HFF-Myc (cell line): ENCODE results near the gene CLPTM1L.
"Not testable (repeated sequence)": the region's sequence is repeated elsewhere in the genome, so short reads cannot be mapped to it uniquely, and the experiment has no call there.

Experiments used
- DNase-seq: peaks from one replicate; pipeline ENCODE4 v3.0.0-alpha.2; 2011; ENCODE audit warnings: low read depth; ENCODE audit errors: extremely low read depth
- H3K4me3 ChIP-seq: replicated peaks from 2 replicates; pipeline ENCODE4 v1.5.1; 2011; ENCODE audit warnings: low read depth, mild to moderate bottlenecking, control low read depth, low read length
- TF ChIP-seq, protein P1 (sequence below): IDR thresholded peaks from 2 replicates; pipeline ENCODE4 v1.5.1; 2012; ENCODE audit warnings: mild to moderate bottlenecking, low read depth, low read length, control low read depth; ENCODE audit errors: missing control alignments

CLPTM1L gene

DNA sequence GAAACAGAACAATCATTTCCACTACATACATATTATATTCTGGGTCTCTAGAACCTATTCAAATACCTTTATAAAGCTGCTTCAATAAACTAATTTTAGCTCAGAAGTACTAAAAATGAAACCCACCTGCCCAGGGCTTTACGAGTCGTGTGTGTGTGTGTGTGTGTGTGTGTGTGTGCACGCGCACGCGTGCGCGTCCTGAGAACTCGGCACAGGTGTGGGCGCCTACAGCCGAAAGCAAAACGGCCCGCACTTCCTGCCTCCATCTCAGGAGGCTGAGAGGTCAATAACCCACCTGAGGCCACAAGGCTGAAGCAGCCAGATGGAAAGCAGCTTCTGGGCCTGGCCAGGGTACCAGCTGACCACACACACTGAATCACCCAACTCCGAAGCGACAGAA is 3.0 kb downstream of the CLPTM1L start:
- no peak for DNase-seq
- TF ChIP-seq, protein P1, sequence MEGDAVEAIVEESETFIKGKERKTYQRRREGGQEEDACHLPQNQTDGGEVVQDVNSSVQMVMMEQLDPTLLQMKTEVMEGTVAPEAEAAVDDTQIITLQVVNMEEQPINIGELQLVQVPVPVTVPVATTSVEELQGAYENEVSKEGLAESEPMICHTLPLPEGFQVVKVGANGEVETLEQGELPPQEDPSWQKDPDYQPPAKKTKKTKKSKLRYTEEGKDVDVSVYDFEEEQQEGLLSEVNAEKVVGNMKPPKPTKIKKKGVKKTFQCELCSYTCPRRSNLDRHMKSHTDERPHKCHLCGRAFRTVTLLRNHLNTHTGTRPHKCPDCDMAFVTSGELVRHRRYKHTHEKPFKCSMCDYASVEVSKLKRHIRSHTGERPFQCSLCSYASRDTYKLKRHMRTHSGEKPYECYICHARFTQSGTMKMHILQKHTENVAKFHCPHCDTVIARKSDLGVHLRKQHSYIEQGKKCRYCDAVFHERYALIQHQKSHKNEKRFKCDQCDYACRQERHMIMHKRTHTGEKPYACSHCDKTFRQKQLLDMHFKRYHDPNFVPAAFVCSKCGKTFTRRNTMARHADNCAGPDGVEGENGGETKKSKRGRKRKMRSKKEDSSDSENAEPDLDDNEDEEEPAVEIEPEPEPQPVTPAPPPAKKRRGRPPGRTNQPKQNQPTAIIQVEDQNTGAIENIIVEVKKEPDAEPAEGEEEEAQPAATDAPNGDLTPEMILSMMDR: no peak

DNA sequence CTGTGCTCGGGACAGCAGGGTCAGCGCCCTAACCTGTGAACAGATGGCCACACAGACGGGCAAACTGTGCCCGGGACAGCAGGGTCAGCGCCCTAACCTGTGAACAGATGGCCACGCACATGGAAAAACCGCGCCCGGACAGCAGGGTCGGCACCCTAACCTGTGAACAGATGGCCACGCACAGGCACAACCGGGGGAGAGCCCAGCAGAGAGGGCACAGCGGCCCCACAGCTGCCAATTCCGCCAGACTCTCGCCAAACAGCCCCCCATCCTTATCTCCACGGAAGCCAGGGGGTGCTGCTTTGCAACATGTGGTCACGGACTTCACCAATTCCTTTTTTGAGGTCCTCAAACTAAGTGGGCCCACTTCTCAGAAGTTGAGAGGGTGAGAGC is 5.1 kb downstream of the CLPTM1L start:
- not testable (repeated sequence) for H3K4me3 ChIP-seq, DNase-seq

More for the DNA sequence above, 3.0 kb downstream of the CLPTM1L start:
- no peak overlapping the region for H3K4me3 ChIP-seq

DNA sequence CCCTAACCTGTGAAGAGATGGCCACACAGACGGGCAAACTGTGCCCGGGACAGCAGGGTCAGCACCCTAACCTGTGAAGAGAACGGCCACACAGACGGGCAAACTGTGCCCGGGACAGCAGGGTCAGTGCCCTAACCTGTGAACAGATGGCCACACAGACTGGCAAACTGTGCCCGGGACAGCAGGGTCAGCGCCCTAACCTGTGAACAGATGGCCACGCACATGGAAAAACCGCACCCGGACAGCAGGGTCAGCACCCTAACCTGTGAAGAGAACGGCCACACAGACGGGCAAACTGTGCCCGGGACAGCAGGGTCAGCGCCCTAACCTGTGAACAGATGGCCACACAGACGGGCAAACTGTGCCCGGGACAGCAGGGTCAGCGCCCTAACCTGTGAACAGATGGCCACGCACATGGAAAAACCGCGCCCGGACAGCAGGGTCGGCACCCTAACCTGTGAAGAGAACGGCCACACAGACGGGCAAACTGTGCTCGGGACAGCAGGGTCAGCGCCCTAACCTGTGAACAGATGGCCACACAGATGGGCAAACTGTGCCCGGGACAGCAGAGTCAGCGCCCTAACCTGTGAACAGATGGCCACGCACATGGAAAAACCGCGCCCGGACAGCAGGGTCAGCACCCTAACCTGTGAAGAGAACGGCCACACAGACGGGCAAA is 5.6 kb downstream of the CLPTM1L start:
- H3K4me3 ChIP-seq, DNase-seq: not testable (repeated sequence)

DNA sequence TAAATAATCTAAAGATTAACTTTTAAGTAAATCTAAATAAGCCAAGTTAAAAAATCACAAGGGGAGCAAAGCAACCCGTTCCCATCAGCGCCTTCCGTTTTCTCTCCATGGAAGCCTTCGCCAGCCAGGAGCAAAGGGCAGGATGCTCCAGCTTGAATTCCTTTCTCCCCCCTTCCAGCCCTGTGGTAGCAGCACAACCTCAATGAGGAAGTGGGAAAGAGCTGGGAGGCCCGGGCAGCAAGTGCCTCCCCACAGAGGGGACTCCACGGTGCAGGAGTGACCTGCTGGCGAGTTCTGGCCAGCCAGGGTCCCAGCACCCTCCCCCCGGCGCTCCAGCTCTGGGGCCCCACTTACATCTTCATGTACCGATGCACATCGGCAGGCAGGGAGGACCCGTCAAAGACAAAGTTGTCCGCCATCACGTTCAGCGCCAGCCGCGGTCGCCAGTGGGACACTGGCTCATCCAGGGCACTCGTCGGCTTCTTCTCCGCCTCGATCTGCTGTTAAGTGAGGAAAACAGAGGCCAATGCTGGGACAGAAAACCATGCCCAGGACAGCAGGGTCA is 6.3 kb downstream of the CLPTM1L start:
- TF ChIP-seq, protein P1: no peak
- no peak for DNase-seq
- H3K4me3 ChIP-seq: no peak overlapping the region

DNA sequence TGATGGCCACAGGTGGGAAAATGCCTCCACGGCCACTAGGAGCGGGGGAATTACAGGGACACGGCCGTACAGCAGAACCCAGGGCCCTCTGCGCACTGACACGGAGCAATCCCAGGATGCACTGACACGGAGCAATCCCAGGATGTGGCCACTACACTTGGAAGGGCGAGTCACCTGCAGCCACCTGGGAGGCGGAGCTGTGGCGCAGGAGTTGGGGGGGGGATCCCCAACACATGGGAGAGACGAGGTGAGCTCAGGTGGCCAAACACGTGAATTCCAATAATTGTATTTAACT is 6.8 kb downstream of the CLPTM1L start:
- TF ChIP-seq, protein P1: no peak
- DNase-seq: no peak
- H3K4me3 ChIP-seq: no peak overlapping the region

DNA sequence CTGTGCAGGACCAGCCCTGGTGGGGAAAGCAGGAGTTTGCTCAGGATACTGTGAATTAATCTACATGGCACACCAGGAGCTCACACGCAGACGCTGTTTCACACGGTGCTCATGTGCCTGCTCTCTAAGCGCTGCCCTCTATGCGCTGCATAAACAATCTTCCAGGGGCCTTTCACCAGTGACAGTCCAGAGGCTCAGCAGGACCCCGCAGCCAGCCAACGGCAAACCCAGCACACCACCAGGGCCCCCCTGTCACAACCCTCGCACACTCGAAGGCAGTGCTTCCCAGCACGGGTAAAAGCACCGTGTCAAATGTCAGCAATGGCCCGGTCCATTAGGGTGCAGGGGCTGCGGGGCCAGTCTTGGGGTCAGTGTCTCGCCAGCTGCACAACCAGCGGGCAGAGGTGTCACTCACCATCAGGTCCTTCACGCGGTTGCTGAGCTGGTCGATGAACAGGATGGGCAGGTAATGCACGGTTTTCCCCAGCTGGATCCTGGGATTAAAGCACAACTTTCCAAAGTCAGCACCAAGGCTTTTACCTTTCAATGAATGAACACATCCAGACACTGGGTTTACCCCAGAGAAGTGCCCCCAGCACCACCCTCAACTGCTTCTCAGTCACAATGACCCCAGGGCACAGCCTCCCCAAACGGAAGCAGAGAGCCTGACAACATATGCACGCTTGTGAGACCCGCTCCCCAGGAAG is 7.3 kb downstream of the CLPTM1L start:
- no peak for DNase-seq
- no peak overlapping the region for H3K4me3 ChIP-seq
- TF ChIP-seq, protein P1: no peak

DNA sequence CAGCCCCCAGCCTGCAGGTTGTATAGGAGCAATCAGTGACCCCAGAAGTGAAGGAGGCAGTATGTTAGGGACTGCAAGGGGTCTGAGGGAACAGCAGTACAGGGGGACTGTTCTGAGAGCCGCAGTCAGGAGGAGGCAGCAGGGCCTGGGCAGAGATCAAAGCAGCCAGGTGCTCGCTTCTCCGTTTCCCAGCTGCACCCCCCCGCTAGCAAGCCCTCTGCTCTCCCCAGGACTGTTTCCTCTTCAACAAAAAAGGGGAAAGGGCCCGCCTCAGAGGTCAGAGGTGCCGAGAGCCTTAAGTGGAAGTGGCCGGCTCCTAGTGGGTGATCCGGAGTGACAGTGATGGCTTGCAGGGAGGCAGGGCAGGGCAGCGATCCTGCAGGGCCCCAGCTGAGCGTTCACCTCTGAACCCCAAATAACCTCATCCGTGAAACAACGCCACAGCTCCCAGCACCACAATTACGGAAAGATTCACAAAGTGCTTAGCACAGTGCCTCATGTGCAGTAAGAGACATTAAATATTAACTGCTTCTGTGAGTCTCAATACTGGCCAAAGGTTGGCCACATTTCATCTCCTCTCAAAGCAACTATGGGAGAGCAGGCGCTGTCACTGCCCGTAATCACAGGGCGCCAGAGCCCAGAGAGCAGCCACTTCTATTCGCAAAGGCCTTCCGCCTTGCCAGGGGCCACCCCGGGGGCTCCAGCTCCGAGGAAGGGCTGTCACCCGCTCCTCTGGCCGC is 8.0 kb downstream of the CLPTM1L start:
- no peak for DNase-seq
- TF ChIP-seq, protein P1: no peak

More for the DNA sequence above, 8.0 kb downstream of the CLPTM1L start:
- no peak overlapping the region for H3K4me3 ChIP-seq
